ENCODE results near the gene KCNQ1. TPM values are rescaled to one million over a fixed set of nuclear protein-coding genes. Genes with fewer than 3 reads are reported as not detected.

The KCNQ1 gene
- total RNA-seq, 1 experiment from 2014 or later = 2.3 TPM

DNA sequence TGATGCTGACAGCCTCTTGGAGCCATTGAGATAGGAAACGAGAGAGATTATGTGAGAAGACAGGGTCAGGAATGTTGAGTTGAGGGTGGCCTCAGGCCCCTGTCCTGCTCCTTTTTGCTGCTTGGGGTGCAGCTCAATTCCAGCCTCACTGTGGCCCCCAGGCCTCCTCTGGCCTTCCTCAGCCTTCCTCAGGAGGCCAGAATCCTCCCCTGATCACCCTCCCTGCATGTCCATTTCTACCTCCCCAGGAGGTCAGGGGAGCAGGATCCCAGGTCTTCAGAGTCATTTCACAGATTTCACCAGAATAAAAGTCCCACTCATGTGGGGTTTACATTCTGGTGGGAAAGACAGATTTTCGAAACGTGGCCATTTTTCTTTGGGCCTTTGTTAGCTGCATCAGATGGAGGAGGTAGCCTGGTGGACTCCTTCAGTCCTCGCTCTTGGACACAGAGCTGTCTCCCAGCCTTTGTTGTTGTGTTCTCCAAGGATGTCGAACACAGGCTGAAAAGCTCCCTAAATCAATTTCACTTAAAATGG, 257.2 kb downstream of the KCNQ1 start:
- no peak overlapping the region for H2AK5ac ChIP-seq (ENCODE audit: insufficient read length, low read length)
- no peak overlapping the region for H3K14ac ChIP-seq (ENCODE audit: insufficient read depth, low read length)
- H2BK5ac ChIP-seq (ENCODE audit: insufficient read length, low read length) = no peak overlapping the region
- peaks cover 53 to 56% of the 10 kb centered on the region in 2 experiments for H3K4me1 Mint-ChIP-seq
- H3K9me3 Mint-ChIP-seq = peaks cover 16 to 20% of the 10 kb centered on the region in 2 experiments
- no peaks in the 10 kb centered on the region; the same call in 1 of the 2 replicates for H3K79me2 ChIP-seq (ENCODE audit: insufficient read depth, low read length)
- H3K23ac ChIP-seq (ENCODE audit: insufficient read length, low read depth, low read length) = no peak overlapping the region
- no peak overlapping the region for H3K4ac ChIP-seq (ENCODE audit: low read depth, low read length)
- H3K4me1 ChIP-seq (ENCODE audit: insufficient read depth, low read length) = peaks cover 3% of the 10 kb centered on the region; the same call in 1 of the 2 replicates
- no peaks in the 10 kb centered on the region for H3K79me1 ChIP-seq (ENCODE audit: insufficient read depth, low read depth, low read length, poor library complexity, severe bottlenecking)
- no peak overlapping the region for H2BK120ac ChIP-seq (ENCODE audit: low read depth, low read length, poor library complexity, severe bottlenecking)
- no peaks in the 10 kb centered on the region for H4K20me1 ChIP-seq (ENCODE audit: control insufficient read depth, insufficient read depth, insufficient read length)
- no peak overlapping the region for H3K9ac ChIP-seq (ENCODE audit: extremely low read depth, insufficient read length, low read length)
- no peak overlapping the region for H4K8ac ChIP-seq (replicated peaks; ENCODE audit: insufficient read length, low read depth, low read length)
- peaks cover 2 to 28% (median 19%) of the 10 kb centered on the region in 3 experiments; a peak in 6 of 7 replicates for H3K36me3 Mint-ChIP-seq (ENCODE audit: insufficient read depth in 1 of 3, low read depth in 3 of 3)
- H4K5ac ChIP-seq (ENCODE audit: insufficient read length, low read depth, low read length) = no peak overlapping the region
- H3K27ac ChIP-seq (ENCODE audit: insufficient read length, low read depth, low read length) = no peak overlapping the region
- H2AFZ ChIP-seq (ENCODE audit: low read length) = no peak overlapping the region
- no peak overlapping the region for H4K91ac ChIP-seq (ENCODE audit: insufficient read length, low read depth, low read length)
- no peak for DNase-seq
- H3K18ac ChIP-seq (ENCODE audit: insufficient read length, low read depth, low read length) = no peak overlapping the region
- no CpG with 5 or more reads among the region's 5 CpGs for WGBS (ENCODE audit: extremely low coverage, insufficient read length, low lambda C conversion rate)
- peaks cover 81% of the 10 kb centered on the region for H3K27me3 Mint-ChIP-seq (ENCODE audit: low read depth)
- H3K56ac ChIP-seq (ENCODE audit: insufficient read length, low read depth, low read length) = no peak overlapping the region
- peaks cover 7% of the 10 kb centered on the region for H3K23me2 ChIP-seq (ENCODE audit: insufficient read length, low read depth, low read length, poor library complexity, severe bottlenecking)
- H3K27ac Mint-ChIP-seq = peak overlapping the region in 1 of 3 experiments; percentile 40; a peak in 2 of 7 replicates
- TF ChIP-seq, protein P1, sequence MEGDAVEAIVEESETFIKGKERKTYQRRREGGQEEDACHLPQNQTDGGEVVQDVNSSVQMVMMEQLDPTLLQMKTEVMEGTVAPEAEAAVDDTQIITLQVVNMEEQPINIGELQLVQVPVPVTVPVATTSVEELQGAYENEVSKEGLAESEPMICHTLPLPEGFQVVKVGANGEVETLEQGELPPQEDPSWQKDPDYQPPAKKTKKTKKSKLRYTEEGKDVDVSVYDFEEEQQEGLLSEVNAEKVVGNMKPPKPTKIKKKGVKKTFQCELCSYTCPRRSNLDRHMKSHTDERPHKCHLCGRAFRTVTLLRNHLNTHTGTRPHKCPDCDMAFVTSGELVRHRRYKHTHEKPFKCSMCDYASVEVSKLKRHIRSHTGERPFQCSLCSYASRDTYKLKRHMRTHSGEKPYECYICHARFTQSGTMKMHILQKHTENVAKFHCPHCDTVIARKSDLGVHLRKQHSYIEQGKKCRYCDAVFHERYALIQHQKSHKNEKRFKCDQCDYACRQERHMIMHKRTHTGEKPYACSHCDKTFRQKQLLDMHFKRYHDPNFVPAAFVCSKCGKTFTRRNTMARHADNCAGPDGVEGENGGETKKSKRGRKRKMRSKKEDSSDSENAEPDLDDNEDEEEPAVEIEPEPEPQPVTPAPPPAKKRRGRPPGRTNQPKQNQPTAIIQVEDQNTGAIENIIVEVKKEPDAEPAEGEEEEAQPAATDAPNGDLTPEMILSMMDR (conservative IDR thresholded peaks at IDR 0.05) = no peak
- H2BK15ac ChIP-seq (ENCODE audit: low read depth, low read length) = no peak overlapping the region
- H3K4me3 Mint-ChIP-seq = peak overlapping the region in 1 of 2 experiments; percentile 34; a peak in 1 of 5 replicates
- H2BK20ac ChIP-seq (ENCODE audit: low read depth, low read length, poor library complexity, severe bottlenecking) = no peak overlapping the region
- no peak overlapping the region for H3K4me2 ChIP-seq (ENCODE audit: insufficient read depth, insufficient read length, low read length)
- H3K9me3 ChIP-seq (ENCODE audit: control insufficient read depth, low read depth, low read length) = no peaks in the 10 kb centered on the region
- H3T11ph ChIP-seq (ENCODE audit: low read length) = no peak overlapping the region
- H2BK12ac ChIP-seq (ENCODE audit: insufficient read length, low read depth, low read length) = no peak overlapping the region
- no peaks in the 10 kb centered on the region; the same call in 1 of the 2 replicates for H3K27me3 ChIP-seq (ENCODE audit: insufficient read depth, low read length)

All from H9 (cell line).